ENCODE measurements around the gene CCNB3. TPM values are rescaled to one million over a fixed set of nuclear protein-coding genes. Genes with fewer than 3 reads are reported as not detected.

Gene CCNB3
- total RNA-seq, 4 donors from 2014 or later, result 0.54 to 1.0 (median 0.74) TPM

DNA sequence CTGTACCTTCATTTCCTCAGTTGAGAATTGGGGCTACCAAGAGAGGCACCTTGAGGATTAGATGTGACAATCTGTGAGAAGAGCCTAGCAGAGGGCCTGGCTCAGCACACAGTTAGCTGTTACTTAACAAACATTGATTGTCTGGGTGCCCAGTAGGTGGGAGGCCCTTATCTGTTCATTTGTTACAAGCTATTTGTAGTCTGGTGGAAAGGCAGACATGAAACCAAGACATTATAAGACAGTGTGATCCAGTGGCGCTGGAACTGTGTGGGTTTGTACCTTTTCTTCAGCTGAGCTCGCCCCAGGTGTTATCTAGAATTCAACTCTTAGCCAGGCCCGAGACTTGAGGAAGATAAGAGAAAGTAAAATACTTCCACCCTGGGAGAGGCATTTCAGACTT, 20.7 kb upstream of the CCNB3 start:
- H3K36me3 ChIP-seq, result no peaks in the 10 kb centered on the region
- intact Hi-C loops (cut with DNase I), result no loop called here
- H3K27ac ChIP-seq, result no peak overlapping the region
- no peaks in the 10 kb centered on the region for H3K4me1 ChIP-seq
- DNase-seq, result no peak
- no peak for TF ChIP-seq POLR2A (IDR thresholded peaks at IDR 0.05)
- TF ChIP-seq, protein P1, sequence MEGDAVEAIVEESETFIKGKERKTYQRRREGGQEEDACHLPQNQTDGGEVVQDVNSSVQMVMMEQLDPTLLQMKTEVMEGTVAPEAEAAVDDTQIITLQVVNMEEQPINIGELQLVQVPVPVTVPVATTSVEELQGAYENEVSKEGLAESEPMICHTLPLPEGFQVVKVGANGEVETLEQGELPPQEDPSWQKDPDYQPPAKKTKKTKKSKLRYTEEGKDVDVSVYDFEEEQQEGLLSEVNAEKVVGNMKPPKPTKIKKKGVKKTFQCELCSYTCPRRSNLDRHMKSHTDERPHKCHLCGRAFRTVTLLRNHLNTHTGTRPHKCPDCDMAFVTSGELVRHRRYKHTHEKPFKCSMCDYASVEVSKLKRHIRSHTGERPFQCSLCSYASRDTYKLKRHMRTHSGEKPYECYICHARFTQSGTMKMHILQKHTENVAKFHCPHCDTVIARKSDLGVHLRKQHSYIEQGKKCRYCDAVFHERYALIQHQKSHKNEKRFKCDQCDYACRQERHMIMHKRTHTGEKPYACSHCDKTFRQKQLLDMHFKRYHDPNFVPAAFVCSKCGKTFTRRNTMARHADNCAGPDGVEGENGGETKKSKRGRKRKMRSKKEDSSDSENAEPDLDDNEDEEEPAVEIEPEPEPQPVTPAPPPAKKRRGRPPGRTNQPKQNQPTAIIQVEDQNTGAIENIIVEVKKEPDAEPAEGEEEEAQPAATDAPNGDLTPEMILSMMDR (IDR thresholded peaks at IDR 0.05), result no peak
- H3K4me3 ChIP-seq (replicated peaks in 1 of 3), result no peak overlapping the region
- H3K9me3 ChIP-seq, result no peaks in the 10 kb centered on the region
- H3K27me3 ChIP-seq, result no peaks in the 10 kb centered on the region
- WGBS, 2 donors, result 88 to 96% methylated on average over 3 of the region's 3 CpGs

DNA sequence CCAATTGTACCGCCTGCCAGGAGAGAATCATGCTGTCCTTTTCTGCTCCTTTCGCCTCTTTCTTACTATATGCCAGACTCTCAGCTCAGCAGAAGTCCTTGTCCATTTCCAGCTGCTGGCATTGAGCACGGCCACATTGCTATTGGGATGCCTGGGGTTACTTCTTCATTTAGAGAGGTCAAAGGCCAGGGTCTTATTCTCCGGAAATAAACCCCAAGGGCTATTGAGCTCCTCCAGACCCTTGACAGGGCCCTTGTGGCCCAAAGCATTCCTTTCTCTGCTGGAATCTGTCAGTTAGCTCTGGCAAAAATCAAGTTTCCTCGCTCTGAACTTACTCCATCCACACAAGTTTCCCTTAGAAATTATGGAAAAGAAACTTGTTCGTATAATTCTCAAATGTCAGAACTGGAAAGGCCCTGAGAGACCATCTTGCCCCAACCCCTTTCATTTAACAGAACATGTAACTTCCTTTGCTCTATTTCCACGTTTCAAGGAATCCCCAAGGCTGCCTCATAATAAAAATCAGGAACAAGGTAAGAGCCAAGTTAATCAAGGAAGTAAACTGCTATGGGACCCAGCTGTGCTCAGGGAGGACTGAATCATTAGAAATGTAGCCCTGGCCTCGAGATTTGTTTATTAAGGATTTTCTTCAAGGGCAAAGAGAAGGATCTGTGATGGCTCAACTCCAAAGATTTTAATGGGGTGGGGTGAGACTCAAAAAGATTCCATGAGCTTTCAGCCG, 15.5 kb upstream of the CCNB3 start:
- no peaks in the 10 kb centered on the region for H3K9me3 ChIP-seq
- intact Hi-C loops (cut with DNase I), result no loop called here
- no peak for TF ChIP-seq POLR2A (IDR thresholded peaks at IDR 0.05)
- no peak overlapping the region for H3K4me3 ChIP-seq (replicated peaks in 1 of 3)
- WGBS, 2 donors, result 64 to 68% methylated on average over 8 to 9 of the region's 9 CpGs
- no peak for DNase-seq
- H3K4me1 ChIP-seq, result no peaks in the 10 kb centered on the region
- H3K27me3 ChIP-seq, result no peaks in the 10 kb centered on the region
- H3K36me3 ChIP-seq, result no peaks in the 10 kb centered on the region
- H3K27ac ChIP-seq, result no peak overlapping the region

DNA sequence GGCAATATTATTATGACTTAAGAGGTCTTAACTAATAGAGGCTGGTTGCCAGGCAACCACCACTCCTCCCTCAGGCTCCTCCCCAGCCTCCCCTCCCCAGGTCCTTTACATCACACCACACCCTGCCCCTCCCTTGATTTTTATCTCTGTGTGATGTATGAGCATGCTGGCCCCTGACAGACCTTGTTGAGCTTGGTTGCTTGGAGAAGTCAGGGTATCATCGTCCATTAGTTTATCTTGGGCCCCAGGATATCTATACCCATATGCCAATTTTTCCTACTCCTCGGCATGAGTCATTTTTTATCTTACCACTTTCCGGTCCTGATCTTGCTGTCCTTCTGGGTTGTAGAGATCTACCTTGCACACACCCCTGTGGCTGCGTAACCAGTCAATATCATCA, 6.2 kb upstream of the CCNB3 start:
- Histone ChIP-seq H3K4me3 (replicated peaks in 1 of 3) (no peak overlapping the region), H3K4me1 (no peaks in the 10 kb centered on the region), H3K27ac (no peak overlapping the region), H3K36me3 (no peaks in the 10 kb centered on the region), H3K27me3 (no peaks in the 10 kb centered on the region), H3K9me3 (no peaks in the 10 kb centered on the region)
- WGBS, 2 donors, result 92 to 97% methylated on average over 4 of the region's 4 CpGs
- intact Hi-C loops (cut with DNase I), result no loop called here
- DNase-seq, result no peak
- no peak for TF ChIP-seq POLR2A (IDR thresholded peaks at IDR 0.05)
- TF ChIP-seq, protein P1 (IDR thresholded peaks at IDR 0.05), result no peak

DNA sequence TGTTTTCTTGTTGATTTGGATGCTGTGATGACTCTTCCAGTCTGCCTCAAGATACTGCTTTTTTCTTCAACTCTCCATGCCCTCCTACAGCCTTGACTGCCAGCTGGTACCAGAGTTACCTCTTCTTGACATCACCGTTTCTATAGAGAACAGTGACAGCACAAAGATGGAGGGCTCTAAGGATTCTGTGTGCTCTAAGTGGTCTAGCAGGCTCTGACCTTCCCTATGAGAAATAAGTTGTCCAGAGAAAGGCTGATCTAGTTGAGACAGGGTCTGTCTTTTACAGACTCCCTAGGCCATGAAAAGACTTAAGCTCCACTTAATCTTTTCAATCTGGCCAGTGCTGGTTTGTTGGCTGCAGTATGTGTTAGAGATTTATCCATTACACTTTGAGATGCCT, 3.7 kb upstream of the CCNB3 start, which contains the start of gene AKAP4:
Gene AKAP4, minus strand, starts transcription at position 101 of the 400 bp plus-strand sequence. CDS start 118 bp downstream, outside the sequence.
- Histone ChIP-seq H3K4me3 (replicated peaks in 1 of 3) (no peak within 1 kb of the TSS), H3K9me3 (no peaks in the 10 kb centered on the region), H3K27me3 (no peaks in the 10 kb centered on the region), H3K4me1 (peaks cover 0 to 6% of the 10 kb centered on the region in 2 donors), H3K36me3 (no peaks in the 10 kb centered on the region), H3K27ac (no peak within 1 kb of the TSS)
- no peak for DNase-seq
- TF ChIP-seq POLR2A (IDR thresholded peaks at IDR 0.05), result no peak
- TF ChIP-seq, protein P1 (IDR thresholded peaks at IDR 0.05), result no peak
- intact Hi-C loops (cut with DNase I), result no loop called here
- 100% methylated on average over 1 of the region's 1 CpG for WGBS, 2 donors

DNA sequence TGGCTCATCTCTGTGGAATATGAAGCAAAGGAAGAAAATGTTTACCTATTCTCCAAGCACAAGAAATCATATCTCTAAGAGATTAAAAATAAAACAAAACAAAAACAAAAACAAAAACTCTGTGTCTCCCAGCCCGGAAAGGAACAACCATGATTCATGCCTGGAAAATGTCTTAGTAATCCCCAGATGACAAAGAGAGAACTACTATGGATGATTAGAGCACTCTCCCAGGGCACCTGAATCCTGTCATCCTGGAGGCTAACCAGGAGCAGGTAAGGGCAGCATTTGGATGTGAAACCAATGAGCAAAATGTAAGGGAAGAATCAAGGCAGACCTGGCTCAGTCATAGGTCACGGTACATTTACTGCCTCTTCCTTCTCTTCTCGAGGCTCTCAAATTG, 2.0 kb upstream of the CCNB3 start:
- H3K9me3 ChIP-seq, result no peaks in the 10 kb centered on the region
- H3K4me3 ChIP-seq (replicated peaks in 1 of 3), result no peak overlapping the region
- H3K4me1 ChIP-seq, result peaks cover 0 to 6% of the 10 kb centered on the region in 2 donors
- TF ChIP-seq, protein P1 (IDR thresholded peaks at IDR 0.05), result no peak
- no peak for TF ChIP-seq POLR2A (IDR thresholded peaks at IDR 0.05)
- no peak overlapping the region for H3K27ac ChIP-seq
- H3K27me3 ChIP-seq, result no peaks in the 10 kb centered on the region
- intact Hi-C loops (cut with DNase I), result no loop called here
- no peak for DNase-seq
- no peaks in the 10 kb centered on the region for H3K36me3 ChIP-seq
- WGBS, 2 donors, result 62 to 64% methylated on average over 3 of the region's 3 CpGs

Measured in thyroid gland (tissue), 4 donors.